G401 (cell line): ENCODE results near the gene OR51E2. TPM values are rescaled to one million over a fixed set of nuclear protein-coding genes. Genes with fewer than 3 reads are reported as not detected.

Source experiments
- total RNA-seq: library from RNA; depleted of rRNA; stranded (reverse); fragments of >200 nt; shearing (Covaris generic); gene quantifications from 2 replicates; pipeline ENCODE4 v1.2.3, GENCODE V29; 2014; rRNA removed

OR51E2 gene
- total RNA-seq, 1 experiment from 2014 or later: not detected

Other genes starting within 250 kb of the OR51E2 start
- not detected in 2 replicates for gene OR52K2, start 248.6 kb downstream of the OR51E2 start, total RNA-seq
- gene OR52K1, start 215.2 kb downstream of the OR51E2 start, total RNA-seq: not detected in 2 replicates
- not detected in 2 replicates for gene OR52M1, start 152.7 kb downstream of the OR51E2 start, total RNA-seq
- gene OR52I2, start 116.1 kb downstream of the OR51E2 start, total RNA-seq: not detected in 2 replicates
- gene OR52I1, start 103.8 kb downstream of the OR51E2 start, total RNA-seq: not detected in 2 replicates
- 9.2 and 33.6 TPM in 2 replicates for gene TRIM68, start 89.6 kb downstream of the OR51E2 start, total RNA-seq
- gene OR51D1, start 60.4 kb downstream of the OR51E2 start, total RNA-seq: not detected in 2 replicates
- not detected in 2 replicates for gene OR51E1, start 53.9 kb downstream of the OR51E2 start, total RNA-seq
- not detected in 2 replicates for gene MMP26, start 6.9 kb upstream of the OR51E2 start, total RNA-seq
- not detected in 2 replicates for gene OR51F1, start 72.1 kb upstream of the OR51E2 start, total RNA-seq
- not detected in 2 replicates for gene OR52R1, start 106.5 kb upstream of the OR51E2 start, total RNA-seq
- gene OR51F2, start 123.5 kb upstream of the OR51E2 start, total RNA-seq: not detected in 2 replicates
- gene OR51S1, start 151.4 kb upstream of the OR51E2 start, total RNA-seq: not detected in 2 replicates
- not detected in 2 replicates for gene OR51T1, start 184.0 kb upstream of the OR51E2 start, total RNA-seq
- gene OR51A7, start 205.9 kb upstream of the OR51E2 start, total RNA-seq: not detected in 2 replicates
- gene OR51G2, start 221.5 kb upstream of the OR51E2 start, total RNA-seq: not detected in 2 replicates
- not detected in 2 replicates for gene OR51G1, start 226.5 kb upstream of the OR51E2 start, total RNA-seq
- gene OR51A4, start 249.8 kb upstream of the OR51E2 start, total RNA-seq: not detected in 2 replicates